PC-9 (cell line): ENCODE measurements around the gene TMEM244.

Experiments
- EZH2 ChIP-seq: fragments of 200-600 bp; sonication (generic); IDR thresholded peaks from 2 replicates; pipeline ENCODE4 v1.8.0; 2017; ENCODE audit warnings: antibody characterized with exemption, low read depth
- TF ChIP-seq, protein P1 (sequence below): fragments of 200-600 bp; sonication (generic); conservative IDR thresholded peaks from 2 replicates; pipeline ENCODE4 v1.6.1; 2017; ENCODE audit warnings: mixed run types, antibody characterized with exemption, mild to moderate bottlenecking, moderate library complexity

- TF ChIP-seq, protein P1, sequence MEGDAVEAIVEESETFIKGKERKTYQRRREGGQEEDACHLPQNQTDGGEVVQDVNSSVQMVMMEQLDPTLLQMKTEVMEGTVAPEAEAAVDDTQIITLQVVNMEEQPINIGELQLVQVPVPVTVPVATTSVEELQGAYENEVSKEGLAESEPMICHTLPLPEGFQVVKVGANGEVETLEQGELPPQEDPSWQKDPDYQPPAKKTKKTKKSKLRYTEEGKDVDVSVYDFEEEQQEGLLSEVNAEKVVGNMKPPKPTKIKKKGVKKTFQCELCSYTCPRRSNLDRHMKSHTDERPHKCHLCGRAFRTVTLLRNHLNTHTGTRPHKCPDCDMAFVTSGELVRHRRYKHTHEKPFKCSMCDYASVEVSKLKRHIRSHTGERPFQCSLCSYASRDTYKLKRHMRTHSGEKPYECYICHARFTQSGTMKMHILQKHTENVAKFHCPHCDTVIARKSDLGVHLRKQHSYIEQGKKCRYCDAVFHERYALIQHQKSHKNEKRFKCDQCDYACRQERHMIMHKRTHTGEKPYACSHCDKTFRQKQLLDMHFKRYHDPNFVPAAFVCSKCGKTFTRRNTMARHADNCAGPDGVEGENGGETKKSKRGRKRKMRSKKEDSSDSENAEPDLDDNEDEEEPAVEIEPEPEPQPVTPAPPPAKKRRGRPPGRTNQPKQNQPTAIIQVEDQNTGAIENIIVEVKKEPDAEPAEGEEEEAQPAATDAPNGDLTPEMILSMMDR, result no peak
- no peak for TF ChIP-seq EZH2
These were observed 5.1 kb upstream of the TMEM244 start for GRCh38 chr6:129866256-129866655.
